H9 (cell line): ENCODE results near the gene ASPG. TPM values are rescaled to one million over a fixed set of nuclear protein-coding genes. Genes with fewer than 3 reads are reported as not detected.

Experiments used
- DNase-seq: peaks from one replicate; pipeline ENCODE4 v3.0.0-alpha.2; 2017
- H2AFZ ChIP-seq: one replicate; pipeline ENCODE4 v1.6.1; 2013; ENCODE audit warnings: mild to moderate bottlenecking, low read length, control low read depth, moderate library complexity
- H2AK5ac ChIP-seq: 2 replicates; pipeline ENCODE4 v1.6.1; 2013; ENCODE audit warnings: low read length, control low read depth, mixed read lengths; ENCODE audit not compliant: insufficient read length
- H2BK120ac ChIP-seq: one replicate; pipeline ENCODE4 v1.6.1; 2013; ENCODE audit warnings: low read depth, mild to moderate bottlenecking, low read length, control low read depth, inconsistent platforms; ENCODE audit not compliant: poor library complexity, severe bottlenecking
- H2BK12ac ChIP-seq: 2 replicates; pipeline ENCODE4 v1.6.1; 2013; ENCODE audit warnings: low read length, control low read depth, mixed read lengths, low read depth; ENCODE audit not compliant: insufficient read length
- H2BK15ac ChIP-seq: 2 replicates; pipeline ENCODE4 v1.6.1; 2013; ENCODE audit warnings: low read depth, low read length, control low read depth
- H2BK20ac ChIP-seq: one replicate; pipeline ENCODE4 v1.6.1; 2013; ENCODE audit warnings: low read depth, mild to moderate bottlenecking, low read length, control low read depth, inconsistent platforms; ENCODE audit not compliant: poor library complexity, severe bottlenecking
- H2BK5ac ChIP-seq: 2 replicates; pipeline ENCODE4 v1.6.1; 2013; ENCODE audit warnings: low read length, control low read depth, mixed read lengths; ENCODE audit not compliant: insufficient read length
- H3K14ac ChIP-seq: 2 replicates; pipeline ENCODE4 v1.6.1; 2013; ENCODE audit warnings: low read length, control low read depth; ENCODE audit not compliant: insufficient read depth
- H3K18ac ChIP-seq: 2 replicates; pipeline ENCODE4 v1.6.1; 2013; ENCODE audit warnings: low read depth, mild to moderate bottlenecking, mixed read lengths, low read length, control low read depth; ENCODE audit not compliant: insufficient read length
- H3K23ac ChIP-seq: 2 replicates; pipeline ENCODE4 v1.6.1; 2013; ENCODE audit warnings: low read length, control low read depth, mixed read lengths, low read depth; ENCODE audit not compliant: insufficient read length
- H3K23me2 ChIP-seq: 2 replicates; pipeline ENCODE4 v1.6.1; 2013; ENCODE audit warnings: low read depth, mild to moderate bottlenecking, mixed read lengths, low read length, control low read depth; ENCODE audit not compliant: insufficient read length, poor library complexity, severe bottlenecking
- H3K27ac ChIP-seq: 2 replicates; pipeline ENCODE4 v1.5.1; 2013; ENCODE audit warnings: low read length, control low read depth, mixed read lengths, low read depth; ENCODE audit not compliant: insufficient read length
- H3K27me3 ChIP-seq: 2 replicates; pipeline ENCODE4 v1.6.1; 2013; ENCODE audit warnings: low read length, control low read depth, inconsistent platforms; ENCODE audit not compliant: insufficient read depth
- H3K4ac ChIP-seq: 2 replicates; pipeline ENCODE4 v1.6.1; 2013; ENCODE audit warnings: low read depth, mild to moderate bottlenecking, control low read depth, inconsistent platforms, low read length, moderate library complexity
- H3K4me1 ChIP-seq: 2 replicates; pipeline ENCODE4 v1.6.1; 2013; ENCODE audit warnings: low read length, control low read depth, inconsistent platforms; ENCODE audit not compliant: insufficient read depth
- H3K4me2 ChIP-seq: 2 replicates; pipeline ENCODE4 v1.6.1; 2013; ENCODE audit warnings: low read length, control low read depth, mixed read lengths; ENCODE audit not compliant: insufficient read length, insufficient read depth
- H3K56ac ChIP-seq: 2 replicates; pipeline ENCODE4 v1.6.1; 2013; ENCODE audit warnings: low read depth, mild to moderate bottlenecking, mixed read lengths, low read length, control low read depth; ENCODE audit not compliant: insufficient read length
- H3K79me1 ChIP-seq: 2 replicates; pipeline ENCODE4 v1.6.1; 2013; ENCODE audit warnings: low read depth, mild to moderate bottlenecking, moderate library complexity, low read length, control low read depth, inconsistent platforms; ENCODE audit not compliant: insufficient read depth, poor library complexity, severe bottlenecking
- H3K79me2 ChIP-seq: 2 replicates; pipeline ENCODE4 v1.6.1; 2013; ENCODE audit warnings: low read length, control low read depth, inconsistent platforms; ENCODE audit not compliant: insufficient read depth
- H3K9ac ChIP-seq: 2 replicates; pipeline ENCODE4 v1.6.1; 2013; ENCODE audit warnings: low read length, control low read depth, mixed read lengths; ENCODE audit not compliant: insufficient read length; ENCODE audit errors: extremely low read depth
- H3K9me3 ChIP-seq: one replicate; pipeline ENCODE4 v1.6.1; 2013; ENCODE audit warnings: low read depth, low read length, inconsistent platforms; ENCODE audit not compliant: control insufficient read depth
- H3T11ph ChIP-seq: one replicate; pipeline ENCODE4 v1.6.1; 2013; ENCODE audit warnings: mild to moderate bottlenecking, low read length, control low read depth, inconsistent platforms
- H4K20me1 ChIP-seq: one replicate; pipeline ENCODE4 v1.6.1; 2013; ENCODE audit not compliant: control insufficient read depth, insufficient read length, insufficient read depth
- H4K5ac ChIP-seq: 2 replicates; pipeline ENCODE4 v1.6.1; 2013; ENCODE audit warnings: low read depth, mild to moderate bottlenecking, mixed read lengths, low read length, control low read depth; ENCODE audit not compliant: insufficient read length
- H4K8ac ChIP-seq: replicated peaks from 2 replicates; pipeline ENCODE4 v1.6.1; 2013; ENCODE audit warnings: low read length, control low read depth, mixed read lengths, low read depth; ENCODE audit not compliant: insufficient read length
- H4K91ac ChIP-seq: 2 replicates; pipeline ENCODE4 v1.6.1; 2013; ENCODE audit warnings: low read depth, mild to moderate bottlenecking, moderate library complexity, mixed read lengths, low read length, control low read depth; ENCODE audit not compliant: insufficient read length
- H3K27ac Mint-ChIP-seq, 3 experiments: 2 replicates in 2 of 3; 3 replicates in 1 of 3; pipeline ENCODE4 v1.8.0; 2020 to 2021; ENCODE audit warnings: mixed read lengths in 3 of 3, mild to moderate bottlenecking in 1 of 3, moderate library complexity in 1 of 3
- H3K27me3 Mint-ChIP-seq: 2 replicates; pipeline ENCODE4 v1.8.0; 2021; ENCODE audit warnings: low read depth, mild to moderate bottlenecking, moderate library complexity, mixed read lengths
- H3K36me3 Mint-ChIP-seq, 3 experiments: 2 replicates in 2 of 3; 3 replicates in 1 of 3; pipeline ENCODE4 v1.8.0; 2020 to 2021; ENCODE audit warnings: low read depth in 3 of 3, mixed read lengths in 3 of 3; ENCODE audit not compliant: insufficient read depth in 1 of 3
- H3K4me1 Mint-ChIP-seq, 2 experiments: 2 replicates each; pipeline ENCODE4 v1.8.0; 2020; ENCODE audit warnings: mixed read lengths in 2 of 2
- H3K4me3 Mint-ChIP-seq, 2 experiments: 2 replicates in 1 of 2; 3 replicates in 1 of 2; pipeline ENCODE4 v1.8.0; 2020 to 2021; ENCODE audit warnings: mild to moderate bottlenecking in 2 of 2, mixed read lengths in 2 of 2, moderate library complexity in 1 of 2
- H3K9me3 Mint-ChIP-seq, 2 experiments: 2 replicates in 1 of 2; 3 replicates in 1 of 2; pipeline ENCODE4 v1.8.0; 2020; ENCODE audit warnings: mild to moderate bottlenecking in 2 of 2, mixed read lengths in 2 of 2, moderate library complexity in 1 of 2
- CTCF ChIP-seq: fragments of 200-600 bp; sonication (generic); conservative IDR thresholded peaks from 3 replicates; pipeline ENCODE4 v1.8.0; 2021; ENCODE audit warnings: antibody characterized with exemption, mild to moderate bottlenecking
- WGBS: extraction: QIAGEN DNeasy Blood & Tissue Kit; methylation state at CpG from one replicate; pipeline ENCODE4 v1.1.7; 2013; ENCODE audit warnings: missing lambda C conversion rate, low lambda C conversion rate, mixed read lengths; ENCODE audit not compliant: insufficient read length; ENCODE audit errors: extremely low coverage; 5-methylcytosine and 5-hydroxymethylcytosine counted together
- total RNA-seq: library from RNA; stranded (reverse); gene quantifications from 2 replicates; pipeline ENCODE4 v1.2.1, GENCODE V29; 2021

The ASPG gene
- total RNA-seq, 1 experiment from 2014 or later = 0.33 TPM

GRCh38 chr14:104118006-104118844 is 32.7 kb downstream of the ASPG start:
- Mint-ChIP-seq H3K9me3 (no peaks in the 10 kb centered on the region; a peak in 2 of 5 replicates), H3K27me3 (peaks cover 64% of the 10 kb centered on the region), H3K4me3 (peak overlapping the region in 1 of 2 experiments; percentile 43; a peak in 1 of 5 replicates), H3K36me3 (no peaks in the 10 kb centered on the region; a peak in 1 of 7 replicates), H3K27ac (no peak overlapping the region), H3K4me1 (peaks cover 3 to 5% of the 10 kb centered on the region in 2 experiments; a peak in 3 of 4 replicates)
- no peak overlapping the region for H2AK5ac ChIP-seq
- no peaks in the 10 kb centered on the region for H4K20me1 ChIP-seq
- H2BK12ac ChIP-seq = no peak overlapping the region
- no peak overlapping the region for H2AFZ ChIP-seq
- no peak overlapping the region for H3T11ph ChIP-seq
- no peak for TF ChIP-seq CTCF
- H3K23ac ChIP-seq = no peak overlapping the region
- H3K9ac ChIP-seq = no peak overlapping the region
- peak; percentile 31 for DNase-seq
- no peaks in the 10 kb centered on the region; the same call in 1 of the 2 replicates for H3K4me1 ChIP-seq
- H3K23me2 ChIP-seq = peaks cover 7% of the 10 kb centered on the region
- H3K4me2 ChIP-seq = no peak overlapping the region
- H2BK5ac ChIP-seq = no peak overlapping the region
- peaks cover 7% of the 10 kb centered on the region; the same call in 1 of the 2 replicates for H3K27me3 ChIP-seq
- WGBS = no CpG with 5 or more reads among the region's 30 CpGs
- H3K56ac ChIP-seq = no peak overlapping the region
- no peak overlapping the region for H2BK20ac ChIP-seq
- no peak overlapping the region for H4K5ac ChIP-seq
- no peak overlapping the region for H3K27ac ChIP-seq
- H3K4ac ChIP-seq = no peak overlapping the region
- H4K8ac ChIP-seq = no peak overlapping the region
- no peak overlapping the region for H2BK15ac ChIP-seq
- no peak overlapping the region for H2BK120ac ChIP-seq
- no peak overlapping the region for H3K18ac ChIP-seq
- H3K14ac ChIP-seq = no peak overlapping the region
- no peaks in the 10 kb centered on the region for H3K79me2 ChIP-seq
- H3K79me1 ChIP-seq = no peaks in the 10 kb centered on the region
- H3K9me3 ChIP-seq = no peaks in the 10 kb centered on the region
- H4K91ac ChIP-seq = no peak overlapping the region
